Measurements from ENCODE around the gene HOXB6.
A peak's percentile ranks its signal among the peaks of the same experiment; 100 is the strongest.

HOXB6 gene

GRCh38 chr17:48596000-48596734 lies 8.6 kb downstream of the HOXB6 start:
- DNase-seq (ENCODE audit: low spot score) (no peak), FAIRE-seq (no peak)

- no peak for FAIRE-seq
- no peak for DNase-seq (ENCODE audit: low spot score)
These were observed 9.3 kb downstream of the HOXB6 start for GRCh38 chr17:48595278-48595999.

DNA sequence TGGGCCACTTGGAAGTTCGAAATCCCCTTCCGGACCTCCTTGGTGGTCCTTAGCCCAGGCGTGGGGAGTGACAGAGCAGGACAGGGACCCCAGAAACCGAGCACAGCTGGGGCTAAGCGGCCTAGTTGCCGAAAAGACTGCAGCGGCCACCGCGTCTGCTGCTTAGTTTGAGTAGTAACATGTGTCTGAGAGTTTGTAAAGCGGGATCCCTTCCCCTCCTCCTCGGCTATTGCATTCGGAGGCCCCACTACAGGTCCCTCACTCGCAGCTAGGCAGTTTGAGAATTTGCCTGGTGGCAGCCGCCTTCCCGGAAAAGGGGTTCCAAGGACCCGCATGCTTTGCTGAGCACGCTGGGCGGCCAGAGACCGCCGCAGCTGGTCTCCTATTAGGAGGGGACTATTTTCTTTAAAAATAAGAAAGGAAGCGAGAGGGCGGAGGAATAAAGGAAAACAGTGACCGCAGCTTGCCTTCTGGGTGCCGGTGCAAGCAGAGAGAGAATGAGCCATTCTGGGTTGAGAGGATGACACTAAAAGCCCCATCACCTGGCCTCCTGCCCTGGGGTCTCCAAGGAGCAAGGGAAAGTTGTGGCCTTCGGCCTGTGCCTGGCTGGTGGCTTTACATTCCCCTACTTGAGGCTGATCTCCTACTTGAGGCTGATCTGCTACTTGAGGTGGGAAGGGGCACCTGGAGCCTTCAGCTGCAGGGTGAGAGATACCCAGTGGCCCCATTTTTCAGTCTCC lies 10.1 kb downstream of the HOXB6 start:
- no peak for DNase-seq (ENCODE audit: low spot score)
- FAIRE-seq = no peak

DNA sequence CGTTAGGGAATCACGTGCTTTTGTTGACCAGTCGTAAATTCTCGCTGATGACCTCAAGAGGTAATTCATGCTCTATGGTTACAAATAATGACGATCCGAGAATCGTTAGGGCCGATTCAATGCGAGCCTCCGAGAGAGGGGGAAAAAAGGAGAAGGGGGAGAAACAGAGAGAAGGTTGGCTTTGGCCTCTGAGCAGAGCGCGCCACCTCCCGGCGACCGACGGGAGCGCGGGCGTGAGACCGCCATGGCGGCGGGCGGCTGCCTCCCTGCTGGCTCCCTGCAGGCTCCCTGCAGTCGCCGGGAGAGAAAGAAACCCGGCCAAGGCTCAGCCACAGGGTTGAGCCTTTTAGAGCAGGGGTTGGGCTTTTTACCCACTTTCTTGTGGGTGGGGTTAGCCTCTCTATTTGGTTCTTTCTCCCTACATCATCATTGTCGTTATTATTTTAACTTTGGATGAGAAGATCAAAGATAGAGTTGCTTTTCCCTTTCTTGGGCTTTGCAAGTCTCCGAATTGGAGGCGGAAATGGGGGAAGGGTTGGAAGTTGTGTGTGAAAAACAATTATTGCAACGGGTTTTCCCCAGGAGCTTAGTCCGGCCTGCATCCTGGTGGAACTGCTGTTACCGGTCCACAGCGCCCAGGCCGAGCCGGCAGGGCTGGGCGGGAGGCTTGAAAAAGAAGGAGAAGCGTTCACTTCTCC lies 10.8 kb downstream of the HOXB6 start:
- peak; percentile 68 for DNase-seq (ENCODE audit: low spot score)
- FAIRE-seq = peak; percentile 2

DNA sequence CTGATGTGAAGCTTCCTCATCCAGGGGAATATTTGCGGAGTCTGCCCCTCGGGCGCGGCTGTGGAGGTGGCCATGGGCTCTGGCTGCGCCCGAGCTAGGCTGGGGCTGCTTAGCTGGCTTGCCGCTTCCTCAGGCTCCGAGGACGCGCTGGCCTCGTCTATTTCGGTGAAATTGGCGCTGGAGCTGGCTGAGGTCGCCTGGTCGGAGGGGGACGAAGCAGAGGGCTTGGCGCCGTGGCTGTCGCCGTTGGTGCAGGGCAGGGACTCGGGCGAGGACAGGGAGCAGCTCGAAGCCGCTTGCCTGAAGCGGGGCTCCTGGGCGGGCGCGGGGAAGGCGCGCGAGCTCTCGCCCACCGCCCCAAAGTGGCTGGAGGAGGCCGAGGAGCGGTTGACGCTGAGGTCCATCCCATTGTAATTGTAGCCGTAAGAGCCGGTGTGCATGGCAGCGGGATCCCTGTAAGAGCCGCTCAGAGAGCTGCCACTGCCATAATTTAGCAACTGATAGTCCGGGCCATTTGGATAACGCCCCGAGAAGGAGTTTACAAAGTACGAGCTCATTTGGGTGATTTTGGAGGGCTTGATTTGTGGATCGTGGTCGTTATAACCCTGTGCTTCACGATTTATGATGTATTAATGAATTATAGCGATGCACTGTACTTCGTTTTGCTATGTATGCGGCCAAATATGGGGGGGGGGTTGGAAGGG lies 11.5 kb downstream of the HOXB6 start, which contains the start of gene HOXB5:
HOXB5 (minus strand) TSS at position 654 of the 704 bp plus-strand sequence; CDS start at position 557, 97 bp downstream.
- DNase-seq (ENCODE audit: low spot score) = no peak
- no peak for FAIRE-seq

GRCh38 chr17:48592577-48592976 lies 12.2 kb downstream of the HOXB6 start:
- FAIRE-seq = no peak
- no peak for DNase-seq (ENCODE audit: low spot score)

DNA sequence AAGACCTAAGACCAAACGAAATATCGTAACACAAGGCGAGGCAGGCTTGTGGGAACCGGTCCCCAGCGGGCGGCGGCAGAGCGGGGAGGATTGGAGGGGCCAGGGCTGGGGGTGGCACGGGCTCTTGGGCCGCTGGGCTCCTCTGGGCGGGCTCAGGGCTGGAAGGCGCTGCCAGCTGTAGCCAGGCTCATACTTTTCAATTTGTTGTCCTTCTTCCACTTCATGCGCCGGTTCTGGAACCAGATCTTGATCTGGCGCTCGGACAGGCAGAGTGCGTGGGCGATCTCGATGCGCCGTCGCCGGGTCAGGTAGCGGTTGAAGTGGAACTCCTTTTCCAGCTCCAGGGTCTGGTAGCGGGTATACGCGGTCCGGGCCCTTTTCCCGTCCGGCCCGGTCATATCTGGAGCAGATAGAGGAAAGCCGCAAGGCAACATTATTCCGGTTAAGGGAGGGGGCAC lies 12.7 kb downstream of the HOXB6 start:
- no peak for FAIRE-seq
- DNase-seq (ENCODE audit: low spot score) = no peak

DNA sequence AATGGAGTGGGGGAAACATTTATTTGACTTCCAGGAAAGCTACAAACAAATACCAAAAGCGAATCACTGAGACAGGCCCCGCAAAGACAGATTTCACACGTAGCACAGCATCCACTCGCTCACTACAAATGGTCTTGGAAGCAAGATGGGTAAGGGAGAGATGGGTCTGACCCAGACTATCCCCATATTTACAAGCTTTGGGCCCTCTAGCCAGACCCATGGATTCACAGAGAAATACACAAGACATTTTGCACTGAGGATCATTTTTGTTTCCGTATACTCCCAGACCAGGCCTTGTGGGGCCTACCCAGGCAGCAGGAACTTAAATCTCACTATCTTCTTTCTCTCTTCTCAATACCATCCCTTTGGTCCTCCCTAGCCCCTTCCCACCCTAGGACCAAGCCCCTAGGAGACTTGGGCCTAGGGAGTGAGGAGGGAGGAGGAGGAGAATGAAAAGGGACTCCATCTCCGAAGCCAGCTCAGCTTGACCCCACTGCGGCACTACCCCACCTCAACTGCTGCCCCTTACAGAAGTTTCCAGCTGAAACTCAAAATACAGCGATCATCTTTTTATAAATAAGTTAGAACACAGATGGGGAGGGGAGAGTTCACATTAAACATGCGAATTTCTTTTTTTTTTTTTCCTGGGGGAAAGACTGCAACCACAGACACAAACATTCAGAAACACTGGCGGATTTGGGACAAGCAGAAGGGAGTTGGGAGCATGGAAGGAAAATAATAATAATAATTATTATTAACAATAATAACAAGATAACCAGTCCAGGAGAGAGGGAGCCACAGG lies 13.3 kb downstream of the HOXB6 start:
- DNase-seq (ENCODE audit: low spot score) = no peak
- FAIRE-seq = no peak

DNA sequence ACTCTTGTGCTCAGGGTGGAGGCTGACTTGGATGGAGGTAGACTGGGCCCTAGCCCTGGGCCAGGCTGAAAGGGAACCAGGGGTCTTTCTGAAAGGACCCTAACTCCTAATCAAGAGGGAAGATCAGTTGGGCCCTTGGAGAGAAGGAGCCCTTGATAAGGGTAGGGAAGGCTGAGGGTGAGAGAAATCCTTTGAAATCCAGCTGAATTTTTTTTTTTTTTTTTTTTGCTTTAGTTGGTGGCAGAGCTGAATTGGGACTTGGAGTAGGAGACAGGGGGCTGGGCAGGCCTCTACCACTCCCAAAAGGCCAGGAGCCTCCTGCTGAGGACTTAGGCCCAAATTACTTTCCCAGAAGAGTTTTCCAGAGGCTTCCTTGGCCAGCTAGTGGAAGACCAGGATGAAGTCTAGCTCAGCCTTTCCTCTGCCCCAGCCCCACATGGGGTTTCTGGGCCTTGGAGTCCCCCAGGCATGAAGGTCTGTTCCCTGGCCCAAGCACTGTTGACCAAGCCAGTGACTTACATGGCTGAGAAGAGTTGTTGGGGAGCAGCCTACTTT lies 14.1 kb downstream of the HOXB6 start:
- no peak for FAIRE-seq
- DNase-seq (ENCODE audit: low spot score) = no peak

DNA sequence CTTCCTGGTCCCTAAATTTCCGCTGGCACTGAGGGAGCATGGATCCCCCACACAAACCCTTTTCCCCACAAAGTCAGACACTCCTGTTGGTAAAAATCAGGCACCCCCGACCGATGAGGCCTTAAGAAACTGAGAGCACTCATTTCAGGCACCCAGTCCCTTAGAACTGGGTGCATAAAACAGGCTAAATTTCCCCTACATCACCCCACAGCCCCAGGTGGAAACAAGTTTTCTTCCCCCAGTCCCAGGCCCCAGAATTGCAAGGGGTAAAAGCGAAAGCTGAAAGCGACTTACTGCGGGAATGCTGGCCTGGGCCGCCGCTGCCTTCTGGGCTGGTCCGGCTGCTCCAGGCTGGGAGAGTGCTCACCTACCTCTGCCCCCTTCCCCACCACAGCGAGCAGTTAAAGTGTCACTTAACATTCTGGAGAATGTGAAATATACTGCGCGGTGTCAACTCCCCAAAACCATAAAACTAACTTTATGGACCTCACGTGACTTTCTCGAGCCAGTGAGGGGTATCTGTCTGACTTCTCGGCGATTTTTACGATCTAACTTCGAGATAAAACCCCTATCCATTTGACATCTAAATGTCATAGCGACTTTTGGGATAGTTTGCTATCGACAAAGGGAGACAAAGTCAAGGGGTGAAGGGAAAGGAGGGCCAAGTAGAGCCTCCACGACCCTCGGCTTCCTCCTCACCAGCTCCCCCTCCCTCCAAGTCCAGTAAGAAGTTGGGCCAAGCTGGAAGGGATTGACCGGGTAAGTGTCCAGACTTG lies 14.8 kb downstream of the HOXB6 start, which contains the start of gene HOXB3:
HOXB3 (minus strand) TSS at position 411 of the 776 bp plus-strand sequence. CDS start 37,767 bp downstream, outside the sequence.
- no peak for FAIRE-seq

DNA sequence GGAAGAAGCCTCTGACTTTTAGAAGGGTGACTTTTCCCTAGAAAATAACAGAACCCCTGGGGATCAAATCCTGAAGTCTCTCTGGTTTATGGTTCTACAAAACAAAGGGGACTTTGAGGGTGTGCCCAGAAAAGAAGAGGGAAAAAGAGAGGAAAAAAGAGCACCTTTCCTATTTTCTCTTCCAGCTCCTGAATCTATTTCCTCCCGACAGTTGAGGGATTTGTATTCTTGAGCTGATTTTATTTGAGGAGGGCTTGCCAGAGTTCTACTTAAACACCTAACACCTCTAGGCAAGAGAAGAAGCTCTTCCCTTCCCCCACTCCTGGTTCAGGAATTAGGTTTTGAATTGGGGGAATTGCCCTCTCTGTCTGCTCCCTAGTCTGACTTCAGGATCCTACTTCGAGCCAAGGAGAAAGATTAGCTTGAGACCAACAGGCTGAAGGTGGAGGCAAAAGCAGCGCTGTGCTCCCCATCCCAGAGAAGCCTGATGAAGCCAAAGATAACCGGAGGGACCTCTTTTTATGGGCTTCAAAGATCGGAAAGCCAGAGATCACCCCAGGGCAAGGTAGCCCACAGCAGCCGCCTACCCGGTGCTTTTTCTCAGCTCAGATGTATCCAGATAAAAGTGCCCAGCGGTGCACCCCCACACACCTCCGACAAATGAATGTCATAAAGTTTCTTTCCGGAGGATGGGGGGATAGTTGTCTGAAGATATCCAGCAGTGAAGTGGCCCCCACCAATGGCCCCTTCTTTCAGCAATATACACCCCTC lies 15.5 kb downstream of the HOXB6 start:
- DNase-seq (ENCODE audit: low spot score) = no peak
- no peak for FAIRE-seq

More for the DNA sequence above, 14.8 kb downstream of the HOXB6 start, which contains the start of gene HOXB3:
- DNase-seq (ENCODE audit: low spot score) = no peak

DNA sequence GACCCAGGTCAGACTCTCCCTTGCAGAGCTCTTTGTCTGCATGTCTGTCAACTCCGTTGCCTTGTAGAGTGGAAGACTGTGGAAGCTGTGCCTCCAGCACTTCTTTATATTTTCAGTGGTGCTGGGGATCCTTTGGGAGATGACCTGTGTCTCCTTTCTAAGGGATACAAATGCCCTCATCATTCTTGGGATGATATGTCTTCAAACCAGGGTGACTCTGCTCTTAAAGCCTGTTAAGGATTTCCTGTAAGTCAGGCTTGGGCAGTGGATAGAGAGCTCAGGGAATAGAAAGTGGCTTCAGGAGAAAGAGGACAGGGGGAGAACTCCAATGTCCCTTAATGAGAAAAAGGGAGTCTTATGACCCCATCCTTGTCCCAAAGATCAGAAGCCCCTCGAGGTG lies 16.3 kb downstream of the HOXB6 start:
- FAIRE-seq = no peak
- DNase-seq (ENCODE audit: low spot score) = no peak

DNA sequence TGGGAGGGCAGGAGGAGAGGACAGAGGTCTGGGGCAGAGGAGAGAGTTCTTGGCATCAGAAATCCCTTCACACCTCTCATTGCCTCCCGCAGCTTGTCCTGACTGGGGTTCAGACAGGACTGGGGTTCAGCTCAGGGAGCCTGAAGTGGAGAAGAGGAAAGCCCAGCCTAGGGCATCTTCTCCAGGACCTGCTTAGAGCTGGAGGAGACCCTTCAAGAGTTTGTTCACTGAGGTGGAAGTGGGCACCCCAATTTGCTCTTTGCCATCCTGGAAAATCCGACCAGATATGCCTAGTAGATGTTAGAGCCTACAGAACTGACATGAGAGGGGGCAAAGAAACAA lies 16.7 kb downstream of the HOXB6 start:
- no peak for FAIRE-seq
- DNase-seq (ENCODE audit: low spot score) = no peak

- no peak for FAIRE-seq
- no peak for DNase-seq (ENCODE audit: low spot score)
These were observed 17.3 kb downstream of the HOXB6 start for GRCh38 chr17:48587276-48588073.

- FAIRE-seq (no peak), DNase-seq (ENCODE audit: low spot score) (no peak)
These were observed 18.2 kb downstream of the HOXB6 start for GRCh38 chr17:48586355-48587258.

DNA sequence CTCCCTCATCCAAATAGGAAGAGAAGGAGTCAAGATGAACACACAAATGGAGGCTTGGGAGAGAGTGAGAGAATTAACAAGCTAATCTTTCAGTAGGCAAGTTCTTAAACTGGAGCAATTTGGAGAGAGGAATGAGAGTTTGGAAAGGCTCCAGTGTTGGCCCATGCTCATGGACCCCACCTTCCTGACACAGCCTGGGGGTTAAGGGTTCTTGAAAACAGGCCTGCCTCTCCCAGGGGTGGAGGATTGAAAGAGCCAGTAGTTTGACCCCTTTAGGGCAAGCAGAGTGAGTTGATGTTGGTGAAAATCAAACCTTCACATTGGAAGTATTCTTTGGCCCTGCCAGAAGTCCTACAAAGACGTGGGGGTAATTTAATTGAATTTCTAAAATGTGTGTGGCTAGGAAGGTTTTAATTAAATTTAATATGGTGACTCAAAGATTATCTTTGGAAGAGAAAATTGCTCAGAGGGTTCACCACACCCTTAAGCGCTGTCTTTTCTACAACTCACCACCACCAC lies 20.5 kb downstream of the HOXB6 start:
- no peak for DNase-seq (ENCODE audit: low spot score)
- no peak for FAIRE-seq
